Neuronal stem cell (in vitro differentiated cells): ENCODE data around the gene SARDH. TPM values are rescaled to one million over a fixed set of nuclear protein-coding genes. Genes with fewer than 3 reads are reported as not detected.

Experiments
- DNase-seq: peaks from one replicate; pipeline ENCODE4 v3.0.0-alpha.2; 2013; ENCODE audit warnings: low spot score
- H2AFZ ChIP-seq: one replicate; pipeline ENCODE4 v1.6.1; 2013; ENCODE audit warnings: mild to moderate bottlenecking, low read length, inconsistent platforms
- H2AK5ac ChIP-seq: 2 replicates; pipeline ENCODE4 v1.6.1; 2013; ENCODE audit warnings: low read depth, mild to moderate bottlenecking, inconsistent platforms, low read length, moderate library complexity, mixed read lengths
- H2BK120ac ChIP-seq: 2 replicates; pipeline ENCODE4 v1.6.1; 2013; ENCODE audit warnings: low read depth, mild to moderate bottlenecking, inconsistent platforms, low read length, moderate library complexity, mixed read lengths
- H2BK12ac ChIP-seq: one replicate; pipeline ENCODE4 v1.6.1; 2013; ENCODE audit warnings: low read length, inconsistent platforms
- H2BK15ac ChIP-seq: 2 replicates; pipeline ENCODE4 v1.6.1; 2013; ENCODE audit warnings: mild to moderate bottlenecking, low read length, inconsistent platforms, mixed read lengths
- H2BK5ac ChIP-seq: one replicate; pipeline ENCODE4 v1.6.1; 2013; ENCODE audit warnings: inconsistent platforms, mild to moderate bottlenecking, low read length, moderate library complexity
- H3K14ac ChIP-seq: one replicate; pipeline ENCODE4 v1.6.1; 2013; ENCODE audit warnings: low read length, inconsistent platforms
- H3K18ac ChIP-seq: 2 replicates; pipeline ENCODE4 v1.6.1; 2013; ENCODE audit warnings: low read length, inconsistent platforms
- H3K23ac ChIP-seq: 2 replicates; pipeline ENCODE4 v1.6.1; 2013; ENCODE audit warnings: low read depth, mild to moderate bottlenecking, mixed read lengths, low read length, inconsistent platforms; ENCODE audit not compliant: poor library complexity
- H3K27ac ChIP-seq: replicated peaks from 3 replicates; pipeline ENCODE4 v1.5.1; 2013; ENCODE audit warnings: low read length, inconsistent platforms
- H3K27me3 ChIP-seq, 3 experiments: 2 replicates each; pipeline ENCODE4 v1.6.1; 2013; ENCODE audit warnings: low read length in 3 of 3, mild to moderate bottlenecking in 2 of 3, inconsistent platforms in 1 of 3, low read depth in 1 of 3, mixed read lengths in 1 of 3, moderate library complexity in 1 of 3; ENCODE audit not compliant: control insufficient read depth in 3 of 3, insufficient read depth in 3 of 3
- H3K36me3 ChIP-seq, 2 donors: replicated peaks in 1 of 2; 2 replicates each; pipeline ENCODE4 v1.6.1; 2013; ENCODE audit warnings: low read length in 2 of 2; ENCODE audit not compliant: control insufficient read depth in 2 of 2, insufficient read depth in 2 of 2
- H3K4ac ChIP-seq: 2 replicates; pipeline ENCODE4 v1.6.1; 2013; ENCODE audit warnings: inconsistent platforms, mild to moderate bottlenecking, low read length, moderate library complexity
- H3K4me1 ChIP-seq, 2 donors: 1 replicate in 1 of 2; 2 replicates in 1 of 2; pipeline ENCODE4 v1.6.1; 2013; ENCODE audit warnings: low read length in 2 of 2, low read depth in 1 of 2; ENCODE audit not compliant: control insufficient read depth in 2 of 2, insufficient read depth in 1 of 2
- H3K4me2 ChIP-seq: one replicate; pipeline ENCODE4 v1.6.1; 2013; ENCODE audit warnings: mild to moderate bottlenecking, low read length, inconsistent platforms; ENCODE audit not compliant: insufficient read depth, poor library complexity, severe bottlenecking
- H3K4me3 ChIP-seq, 2 donors: 2 replicates each; pipeline ENCODE4 v1.5.1; 2013; ENCODE audit warnings: low read length in 2 of 2, mild to moderate bottlenecking in 2 of 2, inconsistent platforms in 1 of 2, moderate library complexity in 1 of 2
- H3K79me1 ChIP-seq: one replicate; pipeline ENCODE4 v1.6.1; 2013; ENCODE audit warnings: low read depth, mild to moderate bottlenecking, inconsistent platforms, low read length, moderate library complexity
- H3K9ac ChIP-seq: one replicate; pipeline ENCODE4 v1.6.1; 2013; ENCODE audit warnings: mild to moderate bottlenecking, low read depth, low read length, inconsistent platforms; ENCODE audit not compliant: poor library complexity
- H3K9me3 ChIP-seq, 2 donors: replicated peaks in 1 of 2; 2 replicates each; pipeline versions ENCODE3 to v1.6.1; 2013; ENCODE audit warnings: low read length in 2 of 2, mild to moderate bottlenecking in 2 of 2, inconsistent platforms in 1 of 2, low read depth in 1 of 2, mixed read lengths in 1 of 2, moderate library complexity in 1 of 2; ENCODE audit not compliant: control insufficient read depth in 2 of 2, insufficient read depth in 1 of 2
- H4K8ac ChIP-seq: one replicate; pipeline ENCODE4 v1.6.1; 2013; ENCODE audit warnings: low read depth, mild to moderate bottlenecking, inconsistent platforms, low read length, moderate library complexity
- H4K91ac ChIP-seq: one replicate; pipeline ENCODE4 v1.6.1; 2013; ENCODE audit warnings: low read length, low read depth, mild to moderate bottlenecking, inconsistent platforms; ENCODE audit not compliant: poor library complexity
- WGBS, 2 donors: extraction: QIAGEN DNeasy Blood & Tissue Kit; methylation state at CpG; one replicate each; pipeline ENCODE4 v1.1.7; 2013; ENCODE audit warnings: missing lambda C conversion rate in 2 of 2, mixed read lengths in 1 of 2; ENCODE audit not compliant: insufficient read length in 2 of 2, insufficient replicate concordance in 1 of 2; ENCODE audit errors: extremely low coverage in 2 of 2; 5-methylcytosine and 5-hydroxymethylcytosine counted together
- polyA plus RNA-seq, 2 experiments: library from polyadenylated mRNA; stranded (reverse); fragments of 200-250 nt; gene quantifications; one replicate each; pipeline ENCODE4 v1.2.3, GENCODE V29; 2013

Gene SARDH
- polyA plus RNA-seq (2013, experiment 1 of 2), result 3.8 TPM
- polyA plus RNA-seq (2013, experiment 2 of 2), result 3.7 TPM

GRCh38 chr9:133737774-133738639 lies at the start of gene SARDH:
TSS of gene SARDH (minus strand) at chr9:133738352. CDS start at chr9:133734173, 4,179 bp downstream.
- H3K36me3 ChIP-seq, result no peaks in the 10 kb centered on the region
- H3K27ac ChIP-seq, result peak within 1 kb of the TSS; percentile 70
- no CpG with 5 or more reads among the region's 25 CpGs for WGBS, 2 donors

GRCh38 chr9:133787754-133788025 lies 49.5 kb upstream of the SARDH start:
- no peak for DNase-seq
- Histone ChIP-seq H3K36me3 (peaks cover 29 to 93% of the 10 kb centered on the region in 2 donors), H3K9ac (no peak overlapping the region), H3K4me1 (peaks cover under 1 to 4% of the 10 kb centered on the region in 2 donors), H3K4me3 (no peak overlapping the region), H2AK5ac (peak overlapping the region; percentile 74), H2BK5ac (peak overlapping the region; percentile 75), H2BK120ac (no peak overlapping the region), H2BK15ac (no peak overlapping the region), H4K91ac (no peak overlapping the region), H3K9me3 (no peaks in the 10 kb centered on the region), H3K14ac (no peak overlapping the region), H3K18ac (peak overlapping the region; percentile 28), H2BK12ac (peak overlapping the region; percentile 30), H4K8ac (no peak overlapping the region), H3K79me1 (peaks cover 4% of the 10 kb centered on the region), H3K4me2 (no peak overlapping the region), H2AFZ (no peak overlapping the region), H3K23ac (no peak overlapping the region), H3K27ac (no peak overlapping the region), H3K27me3 (no peaks in the 10 kb centered on the region), H3K4ac (no peak overlapping the region)
- WGBS, 2 donors, result no CpG with 5 or more reads among the region's 5 CpGs

More at GRCh38 chr9:133737774-133738639, at the start of gene SARDH:
- H4K91ac ChIP-seq, result no peak within 1 kb of the TSS
- peak within 1 kb of the TSS; percentile 93 for H3K9ac ChIP-seq
- H3K18ac ChIP-seq, result peak within 1 kb of the TSS; percentile 96
- H3K4me3 ChIP-seq, result peak within 1 kb of the TSS; percentile 62 to 72
- H2AFZ ChIP-seq, result peak within 1 kb of the TSS; percentile 99
- peaks cover 8 to 16% of the 10 kb centered on the region in 2 donors for H3K4me1 ChIP-seq
- peak within 1 kb of the TSS; percentile 89 for H2BK5ac ChIP-seq
- H3K27me3 ChIP-seq, result peaks cover 0 to 8% (median 0%) of the 10 kb centered on the region in 3 experiments
- peak within 1 kb of the TSS; percentile 75 for H3K14ac ChIP-seq
- H3K4ac ChIP-seq, result peak within 1 kb of the TSS; percentile 77
- DNase-seq, result peak; percentile 59
- H4K8ac ChIP-seq, result peak within 1 kb of the TSS; percentile 75
- H3K9me3 ChIP-seq, result no peaks in the 10 kb centered on the region
- H2AK5ac ChIP-seq, result peak within 1 kb of the TSS; percentile 59
- no peaks in the 10 kb centered on the region for H3K79me1 ChIP-seq
- peak within 1 kb of the TSS; percentile 96 for H2BK12ac ChIP-seq
- peak within 1 kb of the TSS; percentile 71 for H3K4me2 ChIP-seq
- H3K23ac ChIP-seq, result peak within 1 kb of the TSS; percentile 62
- peak within 1 kb of the TSS; percentile 96 for H2BK15ac ChIP-seq
- peak within 1 kb of the TSS; percentile 96 for H2BK120ac ChIP-seq

- H3K18ac ChIP-seq, result peak overlapping the region; percentile 71
- no peak overlapping the region for H3K4me2 ChIP-seq
- H2BK120ac ChIP-seq, result no peak overlapping the region
- H3K9me3 ChIP-seq, result no peaks in the 10 kb centered on the region
- no peak overlapping the region for H4K8ac ChIP-seq
- no CpG with 5 or more reads among the region's 17 CpGs for WGBS, 2 donors
- H3K9ac ChIP-seq, result peak overlapping the region; percentile 44
- H4K91ac ChIP-seq, result no peak overlapping the region
- H3K23ac ChIP-seq, result peak overlapping the region; percentile 85
- H3K79me1 ChIP-seq, result peaks cover 4% of the 10 kb centered on the region
- DNase-seq, result no peak
- H3K4ac ChIP-seq, result no peak overlapping the region
- peak overlapping the region; percentile 66 for H2BK5ac ChIP-seq
- no peaks in the 10 kb centered on the region for H3K27me3 ChIP-seq
- H3K27ac ChIP-seq, result peak overlapping the region; percentile 35
- H2BK12ac ChIP-seq, result peak overlapping the region; percentile 58
- H3K4me1 ChIP-seq, result peaks cover 0 to 4% of the 10 kb centered on the region in 2 donors
- no peak overlapping the region for H2AFZ ChIP-seq
- peak overlapping the region; percentile 71 for H3K14ac ChIP-seq
- H3K4me3 ChIP-seq, result no peak overlapping the region
- no peak overlapping the region for H2BK15ac ChIP-seq
- H3K36me3 ChIP-seq, result peaks cover 27 to 88% of the 10 kb centered on the region in 2 donors
- H2AK5ac ChIP-seq, result peak overlapping the region; percentile 56
Observed at GRCh38 chr9:133786907-133787753, 49.0 kb upstream of the SARDH start.

- Histone ChIP-seq H3K18ac (peak overlapping the region; percentile 8), H2BK12ac (no peak overlapping the region), H3K9me3 (no peaks in the 10 kb centered on the region), H2BK15ac (no peak overlapping the region), H3K9ac (no peak overlapping the region), H2BK120ac (no peak overlapping the region), H3K4me1 (peaks cover 0 to 4% of the 10 kb centered on the region in 2 donors), H3K27ac (no peak overlapping the region), H3K4ac (no peak overlapping the region), H2AK5ac (no peak overlapping the region), H3K79me1 (peaks cover 2% of the 10 kb centered on the region), H3K23ac (no peak overlapping the region), H2AFZ (no peak overlapping the region), H3K27me3 (no peaks in the 10 kb centered on the region), H3K4me2 (no peak overlapping the region), H4K91ac (no peak overlapping the region), H3K36me3 (peaks cover 21 to 85% of the 10 kb centered on the region in 2 donors), H2BK5ac (no peak overlapping the region), H3K14ac (no peak overlapping the region), H3K4me3 (no peak overlapping the region), H4K8ac (no peak overlapping the region)
- WGBS, 2 donors, result no CpG with 5 or more reads among the region's 11 CpGs
- DNase-seq, result no peak
Observed at GRCh38 chr9:133786371-133786753, 48.2 kb upstream of the SARDH start.
